Measurements from ENCODE around the gene PCBP4.
"Not testable (repeated sequence)": the region's sequence is repeated elsewhere in the genome, so short reads cannot be mapped to it uniquely, and the experiment has no call there.

PCBP4 gene

GRCh38 chr3:51937611-51938450, 29.4 kb downstream of the PCBP4 start:
- DNase-seq, result no peak

GRCh38 chr3:51937014-51937413, 30.2 kb downstream of the PCBP4 start:
- DNase-seq, result no peak

DNA sequence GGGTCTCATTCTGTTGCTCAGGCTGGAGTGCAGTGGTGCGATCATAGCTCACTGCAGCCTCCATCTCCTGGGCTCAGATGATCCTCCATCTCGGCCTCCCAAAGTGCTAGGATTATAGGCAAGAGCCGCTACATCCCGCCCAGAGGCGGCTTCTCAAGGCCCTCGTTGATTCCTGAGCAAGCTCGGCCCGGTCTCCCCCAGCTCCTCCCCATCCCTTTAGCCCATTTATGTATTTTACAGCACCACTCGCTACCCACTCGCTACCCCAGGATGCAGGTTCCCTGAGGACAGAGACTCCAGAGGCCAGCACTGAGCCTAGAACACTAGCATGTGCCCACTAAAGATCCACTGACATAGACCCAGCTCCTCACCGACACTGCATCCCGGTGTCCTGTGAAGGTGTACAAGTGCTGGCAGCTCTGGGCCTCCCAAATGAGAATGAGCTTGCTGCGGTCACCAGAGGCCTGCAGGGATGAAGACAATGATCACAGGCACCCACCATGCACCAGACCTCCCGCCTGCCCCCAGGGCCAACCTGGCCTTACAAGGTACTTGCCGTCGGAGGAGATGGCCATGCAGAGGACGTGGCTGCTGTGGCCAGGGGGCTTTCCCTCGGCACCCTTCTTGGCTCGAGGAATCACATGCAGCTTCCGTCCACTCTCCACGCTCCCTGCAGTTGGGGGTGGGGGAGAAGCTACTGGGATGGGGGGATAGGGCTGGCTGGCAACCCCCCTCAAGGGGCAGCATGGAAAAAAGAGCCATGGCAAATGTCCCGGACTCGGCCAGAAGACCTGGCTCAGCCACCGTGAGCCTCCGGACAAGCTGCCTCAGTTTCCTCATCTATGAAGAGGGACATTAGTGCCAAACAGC, 31.1 kb downstream of the PCBP4 start:
- no peak for DNase-seq

DNA sequence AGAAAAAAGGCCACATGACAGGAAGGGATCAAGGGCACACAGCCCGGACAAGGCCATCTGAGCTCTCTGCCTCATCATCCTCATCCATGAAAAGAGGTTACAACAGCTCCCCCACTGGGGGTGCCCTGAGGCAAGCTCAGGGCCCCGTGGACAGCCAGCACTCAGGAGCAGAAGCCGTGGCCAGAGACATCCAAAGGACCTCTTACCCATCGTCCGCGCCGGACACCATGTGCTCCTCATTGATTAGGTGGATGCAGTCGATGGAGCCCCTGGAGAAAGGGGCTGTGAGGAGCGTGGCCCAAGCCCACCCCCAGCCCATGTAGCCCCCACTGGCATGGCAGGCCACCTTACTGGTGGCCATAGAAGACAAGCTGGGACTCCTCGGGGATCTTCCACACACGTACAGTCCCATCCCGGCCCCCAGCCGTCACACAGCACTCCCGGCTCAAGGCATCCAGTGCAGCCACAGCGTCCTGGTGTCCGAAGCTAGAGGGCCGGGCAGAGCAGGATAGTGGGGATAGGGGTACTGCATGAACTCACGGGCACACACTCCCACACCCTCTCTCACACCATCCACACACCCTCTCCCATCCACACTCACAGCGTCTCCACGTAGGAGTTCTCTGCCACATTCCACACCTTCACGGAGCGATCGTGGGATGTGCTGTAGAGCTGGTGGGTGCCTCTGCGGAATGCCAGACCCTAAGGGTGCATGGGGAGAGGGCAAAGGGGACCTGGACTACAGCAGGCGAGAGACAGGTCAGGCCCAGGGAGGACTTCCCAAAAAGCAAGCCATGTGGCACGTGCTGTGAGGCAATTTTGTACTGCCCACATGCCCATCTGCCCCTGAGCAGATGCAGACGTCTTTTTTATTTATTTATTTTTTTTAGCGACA, 32.0 kb downstream of the PCBP4 start:
- DNase-seq, result no peak

GRCh38 chr3:51934139-51934850, 33.0 kb downstream of the PCBP4 start:
- no peak for DNase-seq

- DNase-seq, result no peak
These were observed 33.6 kb downstream of the PCBP4 start for GRCh38 chr3:51933471-51934138.

- DNase-seq, result no peak
These were observed 34.5 kb downstream of the PCBP4 start for GRCh38 chr3:51932471-51933370.

GRCh38 chr3:51931756-51932155, 35.5 kb downstream of the PCBP4 start:
- no peak for DNase-seq

DNA sequence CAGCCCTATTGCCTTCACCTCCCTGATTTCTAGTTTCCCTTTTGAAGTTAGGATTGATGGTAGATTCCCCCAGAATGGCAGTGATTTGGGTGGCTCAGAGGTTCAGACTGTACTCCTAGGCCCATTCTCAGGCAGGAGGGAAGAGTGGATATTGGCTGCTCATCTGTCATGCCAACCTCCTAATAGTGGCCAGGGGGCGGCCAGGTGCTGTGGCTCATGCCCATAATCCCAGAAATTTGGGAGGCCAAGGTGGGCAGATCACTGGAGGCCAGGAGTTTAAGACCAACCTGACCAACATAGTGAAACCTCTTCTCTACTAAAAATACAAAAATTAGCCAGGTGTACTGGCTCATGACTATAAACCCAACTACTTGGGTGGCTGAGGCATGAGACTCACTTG, 36.8 kb downstream of the PCBP4 start:
- DNase-seq, result no peak

GRCh38 chr3:51929420-51930003, 37.7 kb downstream of the PCBP4 start:
- peak; percentile 9 for DNase-seq

- DNase-seq, result not testable (repeated sequence)
These were observed 38.3 kb downstream of the PCBP4 start for GRCh38 chr3:51928981-51929380.

GRCh38 chr3:51928438-51928837, 38.8 kb downstream of the PCBP4 start:
- no peak for DNase-seq

- no peak for DNase-seq
These were observed 39.9 kb downstream of the PCBP4 start for GRCh38 chr3:51927061-51927977.

GRCh38 chr3:51921081-51921578, 46.1 kb downstream of the PCBP4 start:
- DNase-seq, result no peak

DNA sequence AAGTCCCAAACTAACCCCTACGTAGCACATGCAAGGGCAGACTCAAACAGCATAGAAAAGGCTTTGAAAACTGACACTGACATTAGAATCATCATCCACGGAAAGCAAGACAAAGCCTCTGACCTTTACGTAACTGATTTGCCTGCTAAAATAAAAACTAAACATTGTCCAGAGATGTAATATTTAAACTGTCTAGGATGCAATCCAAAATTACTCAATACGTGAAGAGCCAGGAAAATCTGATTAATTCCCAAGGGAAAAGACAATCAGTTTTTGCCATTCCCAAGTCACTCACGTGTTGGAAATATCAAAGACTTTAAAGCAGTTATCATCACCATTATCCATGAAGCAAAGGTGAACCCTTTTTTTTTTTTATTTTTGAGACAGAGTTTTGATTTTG, 50.8 kb downstream of the PCBP4 start:
- no peak for DNase-seq

DNA sequence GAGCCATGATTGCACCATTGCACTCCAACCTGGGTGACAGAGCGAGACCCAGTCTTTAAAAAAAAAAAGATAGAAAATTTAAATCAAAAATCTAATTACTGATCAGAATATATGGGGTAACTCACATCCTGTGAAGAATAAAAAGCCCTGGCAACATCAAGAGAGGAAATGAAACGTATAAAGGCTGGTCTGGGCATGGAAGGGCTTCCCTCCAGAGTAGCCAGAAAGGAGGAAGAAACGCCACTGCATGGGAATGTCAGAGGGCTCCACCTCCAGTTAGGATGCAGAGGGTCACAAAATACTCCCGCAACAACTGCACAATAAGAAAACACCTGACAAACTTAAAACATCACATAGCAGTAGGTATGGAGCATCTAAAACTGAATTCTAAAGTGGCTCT, 59.2 kb downstream of the PCBP4 start:
- no peak for DNase-seq
